ENCODE results near the gene MSRB1. TPM values are rescaled to one million over a fixed set of nuclear protein-coding genes. Genes with fewer than 3 reads are reported as not detected.

Gene MSRB1
- total and polyA plus RNA-seq, 2 of the 13 experiments (the other 11 are each of a cell fraction or from before 2014, with no cell fraction given), result 32.1 to 75.4 TPM

GRCh38 chr16:1964506-1965395 lies 21.8 kb upstream of the MSRB1 start, which contains the start of gene RPS2 (continued):
- TF ChIP-seq ETS1 (CRISPR knock-in tag; IDR thresholded peaks at IDR 0.05) (no peak), BORCS8-MEF2B (CRISPR knock-in tag; IDR thresholded peaks at IDR 0.05) (no peak), ZNF280B (CRISPR knock-in tag; IDR thresholded peaks at IDR 0.05; ENCODE audit: borderline replicate concordance) (peak; percentile 61; the same call in 1 of the 2 replicates), POGZ (CRISPR knock-in tag; IDR thresholded peaks at IDR 0.05) (peak; percentile 59), DMTF1 (CRISPR knock-in tag; IDR thresholded peaks at IDR 0.05) (no peak), NFATC3 (CRISPR knock-in tag; IDR thresholded peaks at IDR 0.05) (no peak), ZNF569 (CRISPR knock-in tag; IDR thresholded peaks at IDR 0.05; ENCODE audit: borderline replicate concordance) (no peak), ZNF205 (CRISPR knock-in tag; IDR thresholded peaks at IDR 0.05) (peak; percentile 62; the same call in 1 of the 2 replicates), ZBTB33 (CRISPR knock-in tag; IDR thresholded peaks at IDR 0.05) (no peak), ZNF121 (CRISPR knock-in tag; IDR thresholded peaks at IDR 0.05) (0 out of 2 replicates have a peak, but pooled peaks have one; percentile 14), TBX2 (CRISPR knock-in tag; IDR thresholded peaks at IDR 0.05; ENCODE audit: borderline replicate concordance) (peak; percentile 45; the same call in 1 of the 2 replicates), GMEB2 (CRISPR knock-in tag; IDR thresholded peaks at IDR 0.05; ENCODE audit: low read depth) (no peak)
- TF ChIP-seq, protein P1, sequence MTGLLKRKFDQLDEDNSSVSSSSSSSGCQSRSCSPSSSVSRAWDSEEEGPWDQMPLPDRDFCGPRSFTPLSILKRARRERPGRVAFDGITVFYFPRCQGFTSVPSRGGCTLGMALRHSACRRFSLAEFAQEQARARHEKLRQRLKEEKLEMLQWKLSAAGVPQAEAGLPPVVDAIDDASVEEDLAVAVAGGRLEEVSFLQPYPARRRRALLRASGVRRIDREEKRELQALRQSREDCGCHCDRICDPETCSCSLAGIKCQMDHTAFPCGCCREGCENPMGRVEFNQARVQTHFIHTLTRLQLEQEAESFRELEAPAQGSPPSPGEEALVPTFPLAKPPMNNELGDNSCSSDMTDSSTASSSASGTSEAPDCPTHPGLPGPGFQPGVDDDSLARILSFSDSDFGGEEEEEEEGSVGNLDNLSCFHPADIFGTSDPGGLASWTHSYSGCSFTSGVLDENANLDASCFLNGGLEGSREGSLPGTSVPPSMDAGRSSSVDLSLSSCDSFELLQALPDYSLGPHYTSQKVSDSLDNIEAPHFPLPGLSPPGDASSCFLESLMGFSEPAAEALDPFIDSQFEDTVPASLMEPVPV (CRISPR knock-in tag; IDR thresholded peaks at IDR 0.05), result no peak
- TF ChIP-seq, protein P2, sequence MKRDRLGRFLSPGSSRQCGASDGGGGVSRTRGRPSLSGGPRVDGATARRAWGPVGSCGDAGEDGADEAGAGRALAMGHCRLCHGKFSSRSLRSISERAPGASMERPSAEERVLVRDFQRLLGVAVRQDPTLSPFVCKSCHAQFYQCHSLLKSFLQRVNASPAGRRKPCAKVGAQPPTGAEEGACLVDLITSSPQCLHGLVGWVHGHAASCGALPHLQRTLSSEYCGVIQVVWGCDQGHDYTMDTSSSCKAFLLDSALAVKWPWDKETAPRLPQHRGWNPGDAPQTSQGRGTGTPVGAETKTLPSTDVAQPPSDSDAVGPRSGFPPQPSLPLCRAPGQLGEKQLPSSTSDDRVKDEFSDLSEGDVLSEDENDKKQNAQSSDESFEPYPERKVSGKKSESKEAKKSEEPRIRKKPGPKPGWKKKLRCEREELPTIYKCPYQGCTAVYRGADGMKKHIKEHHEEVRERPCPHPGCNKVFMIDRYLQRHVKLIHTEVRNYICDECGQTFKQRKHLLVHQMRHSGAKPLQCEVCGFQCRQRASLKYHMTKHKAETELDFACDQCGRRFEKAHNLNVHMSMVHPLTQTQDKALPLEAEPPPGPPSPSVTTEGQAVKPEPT (CRISPR knock-in tag; IDR thresholded peaks at IDR 0.05; ENCODE audit: low read depth), result no peak; the same call in 1 of the 2 replicates

Data from HepG2 (cell line).